GM12892 (cell line): ENCODE results near the gene GALNT1.

Experiments
- POLR2A ChIP-seq: IDR thresholded peaks from 2 replicates; pipeline ENCODE4 v1.6.1; 2011; ENCODE audit warnings: low read depth, low read length, control low read depth
- POLR2AphosphoS5 ChIP-seq: IDR thresholded peaks from 2 replicates; pipeline ENCODE4 v1.6.1; 2011; ENCODE audit warnings: low read depth, low read length, control low read depth

GRCh38 chr18:35662293-35663062 is 80.9 kb downstream of the GALNT1 start:
- TF ChIP-seq POLR2A (no peak), POLR2AphosphoS5 (no peak)
